Measurements from ENCODE around the gene SP2. TPM values are rescaled to one million over a fixed set of nuclear protein-coding genes. Genes with fewer than 3 reads are reported as not detected.

The SP2 gene
- total and polyA plus RNA-seq, 2 of the 13 experiments (the other 11 are each of a cell fraction or from before 2014, with no cell fraction given) = 1.4 to 4.8 TPM

DNA sequence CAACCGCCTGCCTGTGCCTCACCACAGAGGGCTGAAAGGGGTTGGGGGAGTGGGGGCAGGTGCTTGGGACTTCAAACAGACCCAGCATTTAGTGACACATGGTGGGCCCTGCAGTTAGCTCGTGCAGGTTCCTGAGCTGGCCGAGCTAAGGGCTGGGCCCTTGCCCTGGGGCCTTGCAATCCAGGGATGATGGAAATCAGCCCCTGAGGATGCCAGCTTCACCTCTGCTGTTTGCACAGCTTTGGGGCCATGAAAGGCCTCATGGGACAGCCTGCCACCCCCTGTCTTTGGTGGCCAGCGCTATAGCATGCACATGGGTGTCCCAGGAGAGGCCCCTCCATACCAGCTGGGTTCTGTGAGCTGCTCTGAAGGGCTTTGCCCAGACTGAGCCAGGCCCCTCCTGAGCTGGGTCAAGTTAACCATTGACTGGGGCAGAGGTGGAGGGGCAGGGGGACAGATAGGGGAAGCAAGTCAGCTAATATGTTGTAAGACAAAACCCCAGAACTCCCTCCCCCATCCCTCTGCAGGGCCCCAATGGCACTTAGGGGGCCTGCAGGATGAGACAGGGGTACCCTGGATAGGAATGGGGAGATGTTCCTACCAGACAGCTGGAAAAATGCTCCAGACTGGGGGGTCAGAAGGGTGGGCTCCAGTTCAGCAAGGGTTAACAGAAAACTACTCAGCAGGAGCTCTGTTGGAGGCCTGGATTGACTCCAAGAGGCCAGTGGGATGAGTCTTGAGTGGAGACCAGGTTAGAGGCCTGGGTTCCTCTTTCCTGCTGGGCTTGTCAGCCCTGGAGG lies 61.0 kb downstream of the SP2 start (continued):
- TF ChIP-seq ZNF747 (CRISPR knock-in tag; IDR thresholded peaks at IDR 0.05; ENCODE audit: borderline replicate concordance) (no peak), ONECUT2 (CRISPR knock-in tag; IDR thresholded peaks at IDR 0.05) (no peak), ZNF703 (CRISPR knock-in tag; IDR thresholded peaks at IDR 0.05; ENCODE audit: borderline replicate concordance) (no peak), TEAD2 (CRISPR knock-in tag; IDR thresholded peaks at IDR 0.05) (no peak), ZNF563 (CRISPR knock-in tag; IDR thresholded peaks at IDR 0.05) (no peak), SOX6 (IDR thresholded peaks at IDR 0.05) (no peak), SOX6 (CRISPR knock-in tag; IDR thresholded peaks at IDR 0.05) (peak; percentile 28; the same call in 1 of the 2 replicates), CEBPB (IDR thresholded peaks at IDR 0.05; ENCODE audit: borderline replicate concordance, low read depth, low read length) (no peak), ARNT (IDR thresholded peaks at IDR 0.05) (no peak), REXO4 (CRISPR knock-in tag; IDR thresholded peaks at IDR 0.05; ENCODE audit: borderline replicate concordance) (no peak), ZNF552 (CRISPR knock-in tag; IDR thresholded peaks at IDR 0.05; ENCODE audit: borderline replicate concordance) (no peak; the same call in 1 of the 2 replicates), ZNF572 (CRISPR knock-in tag; IDR thresholded peaks at IDR 0.05) (peak; percentile 66; the same call in 1 of the 2 replicates), SMC3 (IDR thresholded peaks at IDR 0.05; ENCODE audit: low read length) (no peak), SIX1 (CRISPR knock-in tag; IDR thresholded peaks at IDR 0.05; ENCODE audit: borderline replicate concordance) (no peak), ZNF251 (CRISPR knock-in tag; IDR thresholded peaks at IDR 0.05) (0 out of 2 replicates have a peak, but pooled peaks have one; percentile 11), ZNF282 (IDR thresholded peaks at IDR 0.05; ENCODE audit: partially characterized antibody) (no peak), SETDB1 (CRISPR knock-in tag; IDR thresholded peaks at IDR 0.05; ENCODE audit: borderline replicate concordance) (no peak), YEATS2 (CRISPR knock-in tag; IDR thresholded peaks at IDR 0.05; ENCODE audit: borderline replicate concordance) (no peak; the same call in 1 of the 2 replicates), XRCC5 (optimal IDR thresholded peaks at IDR 0.05; ENCODE audit: low read length) (peak; percentile 42), SIN3A (IDR thresholded peaks at IDR 0.05; ENCODE audit: borderline replicate concordance, low read depth, low read length) (no peak), ZNF557 (CRISPR knock-in tag; IDR thresholded peaks at IDR 0.05) (no peak), MTF1 (CRISPR knock-in tag; IDR thresholded peaks at IDR 0.05) (no peak), ELF1 (CRISPR knock-in tag; IDR thresholded peaks at IDR 0.05) (no peak), ELF3 (CRISPR knock-in tag; IDR thresholded peaks at IDR 0.05) (no peak)
- TF ChIP-seq, protein P1, sequence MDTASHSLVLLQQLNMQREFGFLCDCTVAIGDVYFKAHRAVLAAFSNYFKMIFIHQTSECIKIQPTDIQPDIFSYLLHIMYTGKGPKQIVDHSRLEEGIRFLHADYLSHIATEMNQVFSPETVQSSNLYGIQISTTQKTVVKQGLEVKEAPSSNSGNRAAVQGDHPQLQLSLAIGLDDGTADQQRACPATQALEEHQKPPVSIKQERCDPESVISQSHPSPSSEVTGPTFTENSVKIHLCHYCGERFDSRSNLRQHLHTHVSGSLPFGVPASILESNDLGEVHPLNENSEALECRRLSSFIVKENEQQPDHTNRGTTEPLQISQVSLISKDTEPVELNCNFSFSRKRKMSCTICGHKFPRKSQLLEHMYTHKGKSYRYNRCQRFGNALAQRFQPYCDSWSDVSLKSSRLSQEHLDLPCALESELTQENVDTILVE (CRISPR knock-in tag; IDR thresholded peaks at IDR 0.05) = no peak
- TF ChIP-seq, protein P2, sequence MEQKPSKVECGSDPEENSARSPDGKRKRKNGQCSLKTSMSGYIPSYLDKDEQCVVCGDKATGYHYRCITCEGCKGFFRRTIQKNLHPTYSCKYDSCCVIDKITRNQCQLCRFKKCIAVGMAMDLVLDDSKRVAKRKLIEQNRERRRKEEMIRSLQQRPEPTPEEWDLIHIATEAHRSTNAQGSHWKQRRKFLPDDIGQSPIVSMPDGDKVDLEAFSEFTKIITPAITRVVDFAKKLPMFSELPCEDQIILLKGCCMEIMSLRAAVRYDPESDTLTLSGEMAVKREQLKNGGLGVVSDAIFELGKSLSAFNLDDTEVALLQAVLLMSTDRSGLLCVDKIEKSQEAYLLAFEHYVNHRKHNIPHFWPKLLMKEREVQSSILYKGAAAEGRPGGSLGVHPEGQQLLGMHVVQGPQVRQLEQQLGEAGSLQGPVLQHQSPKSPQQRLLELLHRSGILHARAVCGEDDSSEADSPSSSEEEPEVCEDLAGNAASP (CRISPR knock-in tag; IDR thresholded peaks at IDR 0.05; ENCODE audit: borderline replicate concordance) = no peak
- TF ChIP-seq, protein P3, sequence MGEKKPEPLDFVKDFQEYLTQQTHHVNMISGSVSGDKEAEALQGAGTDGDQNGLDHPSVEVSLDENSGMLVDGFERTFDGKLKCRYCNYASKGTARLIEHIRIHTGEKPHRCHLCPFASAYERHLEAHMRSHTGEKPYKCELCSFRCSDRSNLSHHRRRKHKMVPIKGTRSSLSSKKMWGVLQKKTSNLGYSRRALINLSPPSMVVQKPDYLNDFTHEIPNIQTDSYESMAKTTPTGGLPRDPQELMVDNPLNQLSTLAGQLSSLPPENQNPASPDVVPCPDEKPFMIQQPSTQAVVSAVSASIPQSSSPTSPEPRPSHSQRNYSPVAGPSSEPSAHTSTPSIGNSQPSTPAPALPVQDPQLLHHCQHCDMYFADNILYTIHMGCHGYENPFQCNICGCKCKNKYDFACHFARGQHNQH (CRISPR knock-in tag; IDR thresholded peaks at IDR 0.05) = no peak
- TF ChIP-seq, protein P4, sequence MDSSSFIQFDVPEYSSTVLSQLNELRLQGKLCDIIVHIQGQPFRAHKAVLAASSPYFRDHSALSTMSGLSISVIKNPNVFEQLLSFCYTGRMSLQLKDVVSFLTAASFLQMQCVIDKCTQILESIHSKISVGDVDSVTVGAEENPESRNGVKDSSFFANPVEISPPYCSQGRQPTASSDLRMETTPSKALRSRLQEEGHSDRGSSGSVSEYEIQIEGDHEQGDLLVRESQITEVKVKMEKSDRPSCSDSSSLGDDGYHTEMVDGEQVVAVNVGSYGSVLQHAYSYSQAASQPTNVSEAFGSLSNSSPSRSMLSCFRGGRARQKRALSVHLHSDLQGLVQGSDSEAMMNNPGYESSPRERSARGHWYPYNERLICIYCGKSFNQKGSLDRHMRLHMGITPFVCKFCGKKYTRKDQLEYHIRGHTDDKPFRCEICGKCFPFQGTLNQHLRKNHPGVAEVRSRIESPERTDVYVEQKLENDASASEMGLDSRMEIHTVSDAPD (CRISPR knock-in tag; IDR thresholded peaks at IDR 0.05) = no peak

Data from HepG2 (cell line).